ENCODE data around the gene MGAT1.

DNA sequence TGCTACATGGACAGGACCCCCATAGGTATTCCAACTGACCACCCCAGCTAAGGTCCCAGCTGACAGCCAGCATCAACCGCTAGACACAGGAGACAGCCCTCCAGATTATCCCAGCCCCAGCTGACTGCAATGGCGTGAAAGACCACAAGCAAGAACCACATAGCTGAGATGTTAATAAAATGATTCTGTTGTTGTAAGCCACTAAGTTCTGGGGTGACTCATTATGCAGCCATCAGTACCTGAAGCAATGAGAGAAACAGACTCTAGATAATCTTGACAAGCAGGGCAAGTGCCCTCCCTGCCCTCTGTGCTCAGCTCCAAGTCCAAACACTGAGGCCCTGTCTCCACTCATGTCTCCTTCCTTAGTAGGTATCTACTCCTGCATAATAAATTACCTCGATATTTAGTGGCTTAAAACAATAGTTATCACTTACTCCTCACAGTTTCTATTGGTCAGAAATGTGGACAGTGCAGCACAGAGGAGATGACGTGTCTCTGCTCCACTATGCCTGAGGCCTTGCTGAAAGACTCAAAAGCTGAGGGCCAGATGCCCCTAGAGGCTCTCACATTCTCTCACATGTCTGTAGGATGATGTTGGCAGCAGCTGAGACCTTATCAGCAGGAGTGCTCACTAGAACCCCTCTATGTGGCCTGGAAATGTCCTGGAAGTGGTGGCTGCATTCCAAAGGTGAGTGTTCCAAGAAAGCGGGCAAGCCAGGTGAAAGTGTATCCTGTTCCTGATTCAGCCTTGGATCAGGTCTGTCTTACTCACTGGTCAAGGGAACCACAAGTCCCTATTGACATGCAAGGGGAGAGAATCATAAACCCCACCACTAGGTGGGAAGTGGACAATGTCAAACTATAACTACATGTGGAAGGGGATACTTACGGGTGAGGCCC lies 2.5 kb downstream of the MGAT1 start:
- TF ChIP-seq ZNF274 (IDR thresholded peaks at IDR 0.05; ENCODE audit: low read depth, low read length) (no peak), YY1 (IDR thresholded peaks at IDR 0.05; ENCODE audit: insufficient read depth, insufficient read length) (no peak), SUZ12 (IDR thresholded peaks at IDR 0.05; ENCODE audit: extremely low read depth, insufficient read depth, insufficient read length) (no peak)

Data from NT2/D1 (cell line).